Measurements from ENCODE around the gene BTN2A1. TPM values are rescaled to one million over a fixed set of nuclear protein-coding genes. Genes with fewer than 3 reads are reported as not detected.

The BTN2A1 gene
- total RNA-seq, 2 experiments from 2014 or later: 15.4 to 23.4 TPM

GRCh38 chr6:26445934-26446667 is 11.7 kb upstream of the BTN2A1 start:
- intact Hi-C loops (cut with micrococcal nuclease; ENCODE audit: unreplicated experiment): no loop called here
- POLR2A ChIA-PET: interaction anchor here (0.6 to 1.6 kb wide), 6 partner anchors 10 to 402 kb away, joined by 3 to 7 read pairs (median 4); a partner anchor contains a TSS
- Histone ChIP-seq H3K36me3 (ENCODE audit: insufficient read depth, low read length) (peaks cover 10% of the 10 kb centered on the region), H3K9me3 (ENCODE audit: low read length) (no peaks in the 10 kb centered on the region), H3K4me2 (ENCODE audit: low read length) (no peak overlapping the region), H2AFZ (ENCODE audit: low read length) (no peak overlapping the region), H3K27ac (ENCODE audit: low read depth, low read length, poor library complexity, severe bottlenecking) (no peak overlapping the region), H3K79me2 (ENCODE audit: insufficient read depth, low read depth, low read length) (peaks cover 7% of the 10 kb centered on the region), H3K4me3 (ENCODE audit: low read depth, low read length, poor library complexity, severe bottlenecking) (no peak overlapping the region), H3K9me2 (ENCODE audit: insufficient read depth, low read length) (no peaks in the 10 kb centered on the region), H3K4me1 (ENCODE audit: insufficient read depth, low read length, poor library complexity, severe bottlenecking) (peaks cover 17% of the 10 kb centered on the region), H4K20me1 (ENCODE audit: insufficient read depth, low read length) (no peaks in the 10 kb centered on the region)
- CTCF ChIA-PET (ENCODE audit: unreplicated experiment): no interaction called here
- TF ChIP-seq CTCF (conservative IDR thresholded peaks at IDR 0.05; ENCODE audit: low read length) (no peak), EZH2phosphoT487 (IDR thresholded peaks at IDR 0.05; ENCODE audit: borderline replicate concordance, low read depth, low read length) (no peak)
- no TSS peak for BruUV-seq (replicated peaks)
- no peak for DNase-seq (ENCODE audit: low spot score)

GRCh38 chr6:26447257-26447656 is 10.5 kb upstream of the BTN2A1 start:
- intact Hi-C loops (cut with micrococcal nuclease; ENCODE audit: unreplicated experiment): no loop called here
- no TSS peak for BruUV-seq (replicated peaks)
- H3K4me3 ChIP-seq (ENCODE audit: low read depth, low read length, poor library complexity, severe bottlenecking): no peak overlapping the region
- H4K20me1 ChIP-seq (ENCODE audit: insufficient read depth, low read length): no peaks in the 10 kb centered on the region
- POLR2A ChIA-PET: no interaction called here
- no peaks in the 10 kb centered on the region for H3K9me2 ChIP-seq (ENCODE audit: insufficient read depth, low read length)
- H3K27ac ChIP-seq (ENCODE audit: low read depth, low read length, poor library complexity, severe bottlenecking): no peak overlapping the region
- H3K4me1 ChIP-seq (ENCODE audit: insufficient read depth, low read length, poor library complexity, severe bottlenecking): peaks cover 6% of the 10 kb centered on the region
- H3K36me3 ChIP-seq (ENCODE audit: insufficient read depth, low read length): peaks cover 10% of the 10 kb centered on the region
- CTCF ChIA-PET (ENCODE audit: unreplicated experiment): no interaction called here
- no peak for DNase-seq (ENCODE audit: low spot score)
- no peak overlapping the region for H3K4me2 ChIP-seq (ENCODE audit: low read length)
- TF ChIP-seq EZH2phosphoT487 (IDR thresholded peaks at IDR 0.05; ENCODE audit: borderline replicate concordance, low read depth, low read length) (no peak), CTCF (conservative IDR thresholded peaks at IDR 0.05; ENCODE audit: low read length) (no peak)
- no peak overlapping the region for H2AFZ ChIP-seq (ENCODE audit: low read length)
- H3K79me2 ChIP-seq (ENCODE audit: insufficient read depth, low read depth, low read length): no peaks in the 10 kb centered on the region
- no peaks in the 10 kb centered on the region for H3K9me3 ChIP-seq (ENCODE audit: low read length)

- no TSS peak for BruUV-seq (replicated peaks)
- H3K4me2 ChIP-seq (ENCODE audit: low read length): no peak overlapping the region
- H3K4me1 ChIP-seq (ENCODE audit: insufficient read depth, low read length, poor library complexity, severe bottlenecking): peaks cover 10% of the 10 kb centered on the region
- no peaks in the 10 kb centered on the region for H3K79me2 ChIP-seq (ENCODE audit: insufficient read depth, low read depth, low read length)
- ChIA-PET POLR2A (interaction anchor here (1.3 kb wide), 1 partner anchor 22 kb away, joined by 5 read pairs; no protein-coding TSS in a partner anchor), CTCF (ENCODE audit: unreplicated experiment) (no interaction called here)
- peaks cover 10% of the 10 kb centered on the region for H3K36me3 ChIP-seq (ENCODE audit: insufficient read depth, low read length)
- no peak overlapping the region for H3K27ac ChIP-seq (ENCODE audit: low read depth, low read length, poor library complexity, severe bottlenecking)
- no peak for DNase-seq (ENCODE audit: low spot score)
- H3K9me2 ChIP-seq (ENCODE audit: insufficient read depth, low read length): no peaks in the 10 kb centered on the region
- TF ChIP-seq EZH2phosphoT487 (IDR thresholded peaks at IDR 0.05; ENCODE audit: borderline replicate concordance, low read depth, low read length): no peak
- no peaks in the 10 kb centered on the region for H4K20me1 ChIP-seq (ENCODE audit: insufficient read depth, low read length)
- no peak overlapping the region for H2AFZ ChIP-seq (ENCODE audit: low read length)
- no peak overlapping the region for H3K4me3 ChIP-seq (ENCODE audit: low read depth, low read length, poor library complexity, severe bottlenecking)
- no peaks in the 10 kb centered on the region for H3K9me3 ChIP-seq (ENCODE audit: low read length)
- intact Hi-C loops (cut with micrococcal nuclease; ENCODE audit: unreplicated experiment): no loop called here
These were observed 7.5 kb upstream of the BTN2A1 start for GRCh38 chr6:26450240-26450639.
